GM23248 (cell line): ENCODE results near the gene HIVEP3. TPM values are rescaled to one million over a fixed set of nuclear protein-coding genes. Genes with fewer than 3 reads are reported as not detected.
"Not testable (repeated sequence)": the region's sequence is repeated elsewhere in the genome, so short reads cannot be mapped to it uniquely, and the experiment has no call there.

ENCODE experiments used
- DNase-seq: peaks from one replicate; pipeline ENCODE4 v3.0.0-alpha.2; 2015
- H2AFZ ChIP-seq: fragments of 200-600 bp; sonication (generic); 2 replicates; pipeline ENCODE4 v1.6.1; 2016; ENCODE audit warnings: antibody characterized with exemption
- H3F3A ChIP-seq: fragments of 200-600 bp; sonication (generic); 2 replicates; pipeline ENCODE4 v1.6.1; 2016; ENCODE audit warnings: mild to moderate bottlenecking, antibody characterized with exemption, mixed run types; ENCODE audit not compliant: insufficient read depth
- H3K27ac ChIP-seq: fragments of 200-600 bp; sonication (generic); 2 replicates; pipeline ENCODE4 v1.5.1; 2016; ENCODE audit warnings: mild to moderate bottlenecking
- H3K27me3 ChIP-seq: fragments of 200-600 bp; sonication (generic); replicated peaks from 2 replicates; pipeline ENCODE4 v1.6.1; 2016; ENCODE audit warnings: mild to moderate bottlenecking; ENCODE audit not compliant: insufficient read depth
- H3K36me3 ChIP-seq: fragments of 200-600 bp; sonication (generic); 2 replicates; pipeline ENCODE4 v1.6.1; 2016; ENCODE audit warnings: low read depth, mild to moderate bottlenecking
- H3K4me1 ChIP-seq: fragments of 200-600 bp; sonication (generic); 2 replicates; pipeline ENCODE4 v1.6.1; 2016; ENCODE audit warnings: mild to moderate bottlenecking; ENCODE audit not compliant: insufficient read depth
- H3K4me2 ChIP-seq: fragments of 200-600 bp; sonication (generic); one replicate; pipeline ENCODE4 v1.6.1; 2016; ENCODE audit warnings: mild to moderate bottlenecking; ENCODE audit not compliant: unreplicated experiment
- H3K4me3 ChIP-seq: fragments of 200-600 bp; sonication (generic); 2 replicates; pipeline ENCODE4 v1.5.1; 2016; ENCODE audit warnings: mild to moderate bottlenecking
- H3K79me2 ChIP-seq: fragments of 200-600 bp; sonication (generic); 2 replicates; pipeline ENCODE4 v1.6.1; 2016; ENCODE audit warnings: mild to moderate bottlenecking; ENCODE audit not compliant: insufficient read depth
- H3K9ac ChIP-seq: fragments of 200-600 bp; sonication (generic); 2 replicates; pipeline ENCODE4 v1.6.1; 2016; ENCODE audit warnings: mild to moderate bottlenecking
- H3K9me2 ChIP-seq: fragments of 200-600 bp; sonication (generic); 2 replicates; pipeline ENCODE4 v1.6.1; 2016; ENCODE audit warnings: mixed run types, mild to moderate bottlenecking, moderate library complexity; ENCODE audit not compliant: insufficient read depth
- H3K9me3 ChIP-seq: fragments of 200-600 bp; sonication (generic); one replicate; pipeline ENCODE4 v1.6.1; 2017; ENCODE audit warnings: low read depth
- H4K20me1 ChIP-seq: fragments of 200-600 bp; sonication (generic); 2 replicates; pipeline ENCODE4 v1.6.0; 2016; ENCODE audit not compliant: insufficient read depth
- EZH2 ChIP-seq: fragments of 200-600 bp; sonication (generic); IDR thresholded peaks from 2 replicates; pipeline ENCODE4 v1.6.1; 2018; ENCODE audit warnings: antibody characterized with exemption, mild to moderate bottlenecking; ENCODE audit not compliant: insufficient read depth, poor library complexity, severe bottlenecking
- EZH2phosphoT487 ChIP-seq: fragments of 200-600 bp; sonication (generic); IDR thresholded peaks from 2 replicates; pipeline ENCODE4 v1.6.1; 2018; ENCODE audit warnings: antibody characterized with exemption, moderate library complexity, mild to moderate bottlenecking, low read depth; ENCODE audit not compliant: insufficient read depth
- WGBS, 2 experiments: methylation state at CpG; one replicate each; pipeline ENCODE4 v1.1.6; 2015 to 2017; ENCODE audit warnings: low lambda C conversion rate in 2 of 2, low coverage in 1 of 2; ENCODE audit errors: missing lambda C conversion rate in 2 of 2; 5-methylcytosine and 5-hydroxymethylcytosine counted together
- in situ Hi-C: fragments of 300-500 bp; cut with MboI; formaldehyde crosslinking; loops from 2 replicates; pipeline ENCODE4 v1.15.0; 2020
- polyA plus RNA-seq: library from polyadenylated mRNA; unstranded; fragments of >200 nt; fragmentation: Nextera tagmentation; extraction: Ambion mirVana; gene quantifications from 2 replicates; pipeline ENCODE4 v1.2.1, GENCODE V29; 2016
- total RNA-seq: library from RNA; depleted of rRNA; stranded (reverse); fragments of >200 nt; shearing (Covaris generic); gene quantifications from 2 replicates; pipeline ENCODE4 v1.2.3, GENCODE V29; 2014

The HIVEP3 gene
- total and polyA plus RNA-seq, 2 experiments from 2014 or later: 1.7 to 7.2 TPM

DNA sequence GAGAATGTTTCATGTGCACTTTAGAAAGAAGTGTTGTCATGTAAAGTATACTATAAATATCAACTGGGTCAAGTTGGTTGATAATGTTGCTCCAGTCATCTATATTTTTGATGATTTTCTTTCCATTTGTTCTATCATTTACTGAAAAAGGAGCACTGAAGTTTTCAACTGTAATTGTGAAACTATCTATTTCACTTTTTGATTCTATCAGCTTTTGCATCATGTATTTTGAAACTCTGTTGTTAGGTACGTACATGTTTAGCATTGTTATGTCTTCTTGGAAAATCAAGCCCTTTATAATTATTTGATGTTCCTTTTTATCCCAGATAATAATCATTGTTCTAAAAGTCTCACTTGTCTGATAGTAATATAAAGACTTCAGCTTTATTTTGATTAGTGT lies 14.4 kb upstream of the HIVEP3 start:
- 94 to 100% methylated on average over 1 of the region's 1 CpG for WGBS, 2 experiments
- no peaks in the 10 kb centered on the region for H3K9me3 ChIP-seq

GRCh38 chr1:41931578-41931977 lies 12.9 kb upstream of the HIVEP3 start:
- H4K20me1 ChIP-seq: no peaks in the 10 kb centered on the region
- peaks cover 17% of the 10 kb centered on the region for H3K4me1 ChIP-seq
- no peaks in the 10 kb centered on the region for H3K36me3 ChIP-seq
- no peaks in the 10 kb centered on the region for H3K79me2 ChIP-seq
- peaks cover 7% of the 10 kb centered on the region; the same call in 1 of the 2 replicates for H3F3A ChIP-seq
- H3K9me3 ChIP-seq: no peaks in the 10 kb centered on the region
- no peaks in the 10 kb centered on the region for H3K9me2 ChIP-seq
- TF ChIP-seq EZH2phosphoT487: no peak
- TF ChIP-seq EZH2: no peak
- H3K27me3 ChIP-seq: no peaks in the 10 kb centered on the region
- H3K27ac ChIP-seq: no peak overlapping the region
- no peak overlapping the region for H3K4me3 ChIP-seq
- no peak overlapping the region for H3K9ac ChIP-seq
- in situ Hi-C loops: no loop called here
- no peak overlapping the region for H3K4me2 ChIP-seq
- DNase-seq: no peak
- 90% methylated on average over 3 of the region's 3 CpGs for WGBS, 2 experiments
- no peak overlapping the region for H2AFZ ChIP-seq

More for the DNA sequence above, 14.4 kb upstream of the HIVEP3 start:
- in situ Hi-C loops: no loop called here
- Histone ChIP-seq H4K20me1 (no peaks in the 10 kb centered on the region), H3F3A (peaks cover 7% of the 10 kb centered on the region; the same call in 1 of the 2 replicates), H3K36me3 (no peaks in the 10 kb centered on the region), H3K79me2 (no peaks in the 10 kb centered on the region), H3K4me2 (no peak overlapping the region), H2AFZ (no peak overlapping the region), H3K9ac (no peak overlapping the region), H3K9me2 (no peaks in the 10 kb centered on the region), H3K27ac (no peak overlapping the region), H3K27me3 (no peaks in the 10 kb centered on the region), H3K4me3 (no peak overlapping the region), H3K4me1 (peaks cover 17% of the 10 kb centered on the region)
- no peak for DNase-seq
- TF ChIP-seq EZH2phosphoT487 (no peak), EZH2 (no peak)

DNA sequence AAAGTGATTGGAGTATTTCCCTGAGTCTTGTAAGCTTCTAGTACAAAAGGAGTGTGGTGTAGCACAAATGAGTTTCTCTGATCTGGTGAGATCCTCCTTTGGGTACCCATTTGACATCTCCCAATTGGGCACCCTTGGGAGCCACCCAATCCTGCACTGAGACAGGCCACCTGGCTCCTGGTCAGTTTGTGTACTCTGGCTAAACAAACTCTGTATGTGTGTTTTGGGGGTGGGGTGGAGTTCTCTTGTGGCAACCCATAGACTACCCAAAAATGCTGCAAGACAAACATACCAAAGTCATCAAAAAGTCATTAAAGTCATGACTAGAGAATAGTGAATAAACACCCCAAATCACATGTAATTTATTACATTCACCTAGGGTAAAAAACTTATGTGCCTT lies 8.4 kb upstream of the HIVEP3 start:
- in situ Hi-C loops: no loop called here
- no peaks in the 10 kb centered on the region for H3K27me3 ChIP-seq
- no peak for DNase-seq
- no peaks in the 10 kb centered on the region for H3F3A ChIP-seq
- no peak overlapping the region for H3K4me2 ChIP-seq
- H3K4me1 ChIP-seq: no peaks in the 10 kb centered on the region
- no peaks in the 10 kb centered on the region for H3K9me3 ChIP-seq
- H4K20me1 ChIP-seq: no peaks in the 10 kb centered on the region
- H3K4me3 ChIP-seq: no peak overlapping the region
- no peaks in the 10 kb centered on the region for H3K9me2 ChIP-seq
- no peak overlapping the region for H2AFZ ChIP-seq
- H3K27ac ChIP-seq: no peak overlapping the region
- no peaks in the 10 kb centered on the region for H3K36me3 ChIP-seq
- no peak for TF ChIP-seq EZH2
- no peak for TF ChIP-seq EZH2phosphoT487
- H3K9ac ChIP-seq: no peak overlapping the region
- H3K79me2 ChIP-seq: no peaks in the 10 kb centered on the region

DNA sequence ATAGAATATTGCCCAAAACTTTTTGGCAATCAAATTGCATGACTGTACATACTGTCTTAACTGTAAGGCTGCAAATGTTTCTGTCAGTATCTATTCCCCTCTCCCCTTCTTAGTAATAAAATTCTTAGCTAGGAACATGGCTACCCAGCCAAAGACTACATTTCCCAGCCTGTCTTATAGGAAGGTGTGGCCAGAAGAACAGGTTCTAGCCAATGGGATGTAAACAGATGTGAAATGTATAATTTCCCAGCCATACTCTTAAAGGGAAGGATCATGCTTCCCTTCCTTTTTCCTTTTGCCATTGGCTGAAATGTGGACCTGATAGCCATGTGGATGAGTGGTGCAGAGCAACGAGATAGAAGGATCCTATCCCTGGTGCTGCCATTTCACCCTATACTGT lies 7.0 kb upstream of the HIVEP3 start:
- Histone ChIP-seq H3K4me3 (no peak overlapping the region), H3K9me2 (no peaks in the 10 kb centered on the region), H3F3A (no peaks in the 10 kb centered on the region), H2AFZ (no peak overlapping the region), H3K27me3 (no peaks in the 10 kb centered on the region), H3K4me2 (no peak overlapping the region), H4K20me1 (no peaks in the 10 kb centered on the region), H3K9me3 (no peaks in the 10 kb centered on the region), H3K27ac (no peak overlapping the region), H3K4me1 (peaks cover 3% of the 10 kb centered on the region; the same call in 1 of the 2 replicates), H3K36me3 (no peaks in the 10 kb centered on the region), H3K9ac (no peak overlapping the region), H3K79me2 (no peaks in the 10 kb centered on the region)
- TF ChIP-seq EZH2phosphoT487 (no peak), EZH2 (no peak)
- in situ Hi-C loops: no loop called here
- DNase-seq: no peak
- WGBS, 2 experiments: 78 to 79% methylated on average over 1 of the region's 1 CpG

- 32 to 51% methylated on average over 2 of the region's 2 CpGs for WGBS, 2 experiments
- Histone ChIP-seq H4K20me1 (no peaks in the 10 kb centered on the region), H3K4me3 (no peak overlapping the region), H3F3A (peaks cover 4% of the 10 kb centered on the region; the same call in 1 of the 2 replicates), H3K9ac (no peak overlapping the region), H3K27ac (no peak overlapping the region), H3K4me2 (no peak overlapping the region), H3K27me3 (no peaks in the 10 kb centered on the region), H3K36me3 (no peaks in the 10 kb centered on the region), H3K79me2 (no peaks in the 10 kb centered on the region), H3K9me2 (no peaks in the 10 kb centered on the region), H3K4me1 (peaks cover 10% of the 10 kb centered on the region), H2AFZ (no peak overlapping the region), H3K9me3 (no peaks in the 10 kb centered on the region)
- DNase-seq: no peak
- in situ Hi-C loops: no loop called here
- TF ChIP-seq EZH2: no peak
- TF ChIP-seq EZH2phosphoT487: no peak
These were observed 6.2 kb upstream of the HIVEP3 start for GRCh38 chr1:41924911-41925310.

DNA sequence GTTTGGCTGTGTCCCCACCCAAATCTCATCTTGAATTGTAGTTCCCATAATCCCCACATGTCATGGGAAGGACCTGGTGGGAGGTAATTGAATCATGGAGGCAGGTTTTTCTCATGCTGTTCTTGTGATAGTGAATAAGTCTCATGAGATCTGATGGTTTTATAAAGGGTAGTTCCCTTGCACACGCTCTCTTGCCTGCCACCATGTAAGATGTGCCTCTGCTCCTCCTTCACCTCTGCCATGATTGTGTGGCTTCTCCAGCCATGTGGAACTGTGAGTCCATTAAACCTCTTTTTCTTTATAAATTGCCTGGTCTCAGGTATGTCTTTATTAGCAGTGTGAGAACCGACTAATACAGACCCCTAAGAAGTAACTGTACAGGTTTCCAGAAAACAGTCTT lies 2.5 kb upstream of the HIVEP3 start:
- H3K4me3 ChIP-seq, H3K9me2 ChIP-seq, H3K79me2 ChIP-seq, H2AFZ ChIP-seq, H3K27ac ChIP-seq, H3K27me3 ChIP-seq, H3K9me3 ChIP-seq, H3K4me2 ChIP-seq, H3F3A ChIP-seq, H3K9ac ChIP-seq, DNase-seq, H3K36me3 ChIP-seq, H4K20me1 ChIP-seq, in situ Hi-C loops: not testable (repeated sequence)
- peaks cover 23% of the 10 kb centered on the region for H3K4me1 ChIP-seq
- 93 to 100% methylated on average over 2 of the region's 2 CpGs for WGBS, 2 experiments
